NCI-H460 (cell line): ENCODE results near the gene RASSF7. TPM values are rescaled to one million over a fixed set of nuclear protein-coding genes. Genes with fewer than 3 reads are reported as not detected.

ENCODE experiments used
- DNase-seq: peaks from one replicate; pipeline ENCODE4 v3.0.0-alpha.2; 2016; ENCODE audit warnings: low read depth; ENCODE audit errors: extremely low read depth
- total RNA-seq: library from RNA; depleted of rRNA; stranded (reverse); fragments of >200 nt; shearing (Covaris generic); gene quantifications from 2 replicates; pipeline ENCODE4 v1.2.3, GENCODE V29; 2014

RASSF7 gene
- total RNA-seq, 1 experiment from 2014 or later = 3.0 TPM

- no peak for DNase-seq
Observed at GRCh38 chr11:550021-550745, 10.6 kb upstream of the RASSF7 start.

- no peak for DNase-seq
Observed at GRCh38 chr11:550746-551085, 10.1 kb upstream of the RASSF7 start.

- no peak for DNase-seq
Observed at GRCh38 chr11:551131-551530, 9.6 kb upstream of the RASSF7 start.

- no peak for DNase-seq
Observed at GRCh38 chr11:551596-551995, 9.2 kb upstream of the RASSF7 start.

- DNase-seq = no peak
Observed at GRCh38 chr11:553083-553987, 7.4 kb upstream of the RASSF7 start.

GRCh38 chr11:553988-554340, 6.8 kb upstream of the RASSF7 start:
- DNase-seq = no peak

- DNase-seq = peak; percentile 49
Observed at GRCh38 chr11:554428-555226, 6.1 kb upstream of the RASSF7 start.

- no peak for DNase-seq
Observed at GRCh38 chr11:555227-555779, 5.5 kb upstream of the RASSF7 start.

- no peak for DNase-seq
Observed at GRCh38 chr11:555780-556661, 4.7 kb upstream of the RASSF7 start.

- no peak for DNase-seq
Observed at GRCh38 chr11:556662-557256, 4.0 kb upstream of the RASSF7 start.

GRCh38 chr11:557328-558132, 3.2 kb upstream of the RASSF7 start:
- no peak for DNase-seq

- DNase-seq = no peak
Observed at GRCh38 chr11:558503-558902, 2.3 kb upstream of the RASSF7 start.

GRCh38 chr11:559020-559620, 1.6 kb upstream of the RASSF7 start:
- DNase-seq = no peak

GRCh38 chr11:559712-560304, 962 bp upstream of the RASSF7 start:
- no peak for DNase-seq

GRCh38 chr11:561148-562003, 606 bp downstream of the RASSF7 start:
- no peak for DNase-seq

- DNase-seq = no peak
Observed at GRCh38 chr11:562046-562645, 1.4 kb downstream of the RASSF7 start.
